ENCODE results near the gene STK38L. TPM values are rescaled to one million over a fixed set of nuclear protein-coding genes. Genes with fewer than 3 reads are reported as not detected.
A peak's percentile ranks its signal among the peaks of the same experiment; 100 is the strongest.

STK38L gene
- total and polyA plus RNA-seq, 10 of the 15 experiments (the other 5 are each of a cell fraction or from before 2014, with no cell fraction given), result 43.0 to 154 (median 115) TPM

- SMC1A ChIA-PET (ENCODE audit: uncharacterized antibody, unreplicated experiment), result interaction anchor here (0.6 to 20.4 kb wide), 24 partner anchors 8 to 311 kb away, joined by 3 to 491 read pairs (median 5); partner anchors contain the start of gene STK38L
Observed at GRCh38 chr12:27253347-27253746, 9.3 kb downstream of the STK38L start.

DNA sequence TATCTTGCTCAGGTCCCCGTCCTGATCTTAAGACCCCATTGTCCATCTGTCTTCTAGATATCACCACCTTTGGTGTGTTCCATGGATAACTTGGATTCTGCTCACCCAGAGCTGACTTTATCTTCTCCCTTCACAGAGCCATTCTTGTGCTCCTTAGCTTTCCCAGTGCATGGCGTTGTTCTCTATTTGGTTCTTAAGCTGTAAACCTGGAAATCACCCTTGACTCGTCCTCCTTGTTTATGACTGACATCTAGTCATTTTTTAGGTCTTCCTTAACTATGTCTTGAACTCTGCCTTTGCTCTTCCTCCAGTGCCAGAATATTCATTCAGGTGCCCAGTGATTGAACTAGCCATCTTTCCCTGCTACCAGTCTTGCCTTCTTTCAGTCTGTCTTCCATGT, 11.7 kb downstream of the STK38L start:
- H2AFZ ChIP-seq (ENCODE audit: control insufficient read depth, low read depth, low read length), result no peak overlapping the region
- CTCF ChIA-PET, result interaction anchor here (1.0 to 14.4 kb wide), 8 partner anchors 9 to 51 kb away, joined by 3 to 179 read pairs (median 4); no protein-coding TSS in a partner anchor
- no TSS peak for BruUV-seq (replicated peaks)
- peaks cover 2% of the 10 kb centered on the region; the same call in 1 of the 2 replicates for H4K20me1 ChIP-seq (ENCODE audit: control insufficient read depth, insufficient read depth)
- peaks cover 14% of the 10 kb centered on the region for H3K4me1 ChIP-seq (ENCODE audit: control insufficient read depth, insufficient read depth, low read length)
- DNase-seq (ENCODE audit: low read depth, low spot score) (no peak), ATAC-seq (no peak), FAIRE-seq (no peak)
- H3K9ac ChIP-seq (ENCODE audit: control insufficient read depth, insufficient read depth, low read length), result no peak overlapping the region
- intact Hi-C loops (cut with micrococcal nuclease; ENCODE audit: unreplicated experiment), result no loop called here
- peak overlapping the region; percentile 8; the same call in 1 of the 2 replicates for H3K27ac ChIP-seq (ENCODE audit: control insufficient read depth, insufficient read depth)
- H3K27me3 ChIP-seq (replicated peaks in 1 of 2; ENCODE audit: control insufficient read depth in 2 of 2, insufficient read depth in 2 of 2, low read length in 1 of 2), result no peaks in the 10 kb centered on the region
- POLR2A ChIA-PET, result interaction anchor here (1.0 to 9.7 kb wide), 8 partner anchors 9 to 70 kb away, joined by 3 to 94 read pairs (median 4); partner anchors contain the start of gene STK38L
- peaks cover 6% of the 10 kb centered on the region; the same call in 1 of the 3 replicates for H3K9me3 ChIP-seq (replicated peaks; ENCODE audit: control insufficient read depth, insufficient read depth, low read length)
- 87% methylated on average over 3 of the region's 3 CpGs for WGBS (ENCODE audit: insufficient coverage, insufficient replicate concordance, low lambda C conversion rate, missing lambda C conversion rate)
- TF ChIP-seq ZBTB33 (IDR thresholded peaks at IDR 0.05), result no peak
- TF ChIP-seq, protein P1, sequence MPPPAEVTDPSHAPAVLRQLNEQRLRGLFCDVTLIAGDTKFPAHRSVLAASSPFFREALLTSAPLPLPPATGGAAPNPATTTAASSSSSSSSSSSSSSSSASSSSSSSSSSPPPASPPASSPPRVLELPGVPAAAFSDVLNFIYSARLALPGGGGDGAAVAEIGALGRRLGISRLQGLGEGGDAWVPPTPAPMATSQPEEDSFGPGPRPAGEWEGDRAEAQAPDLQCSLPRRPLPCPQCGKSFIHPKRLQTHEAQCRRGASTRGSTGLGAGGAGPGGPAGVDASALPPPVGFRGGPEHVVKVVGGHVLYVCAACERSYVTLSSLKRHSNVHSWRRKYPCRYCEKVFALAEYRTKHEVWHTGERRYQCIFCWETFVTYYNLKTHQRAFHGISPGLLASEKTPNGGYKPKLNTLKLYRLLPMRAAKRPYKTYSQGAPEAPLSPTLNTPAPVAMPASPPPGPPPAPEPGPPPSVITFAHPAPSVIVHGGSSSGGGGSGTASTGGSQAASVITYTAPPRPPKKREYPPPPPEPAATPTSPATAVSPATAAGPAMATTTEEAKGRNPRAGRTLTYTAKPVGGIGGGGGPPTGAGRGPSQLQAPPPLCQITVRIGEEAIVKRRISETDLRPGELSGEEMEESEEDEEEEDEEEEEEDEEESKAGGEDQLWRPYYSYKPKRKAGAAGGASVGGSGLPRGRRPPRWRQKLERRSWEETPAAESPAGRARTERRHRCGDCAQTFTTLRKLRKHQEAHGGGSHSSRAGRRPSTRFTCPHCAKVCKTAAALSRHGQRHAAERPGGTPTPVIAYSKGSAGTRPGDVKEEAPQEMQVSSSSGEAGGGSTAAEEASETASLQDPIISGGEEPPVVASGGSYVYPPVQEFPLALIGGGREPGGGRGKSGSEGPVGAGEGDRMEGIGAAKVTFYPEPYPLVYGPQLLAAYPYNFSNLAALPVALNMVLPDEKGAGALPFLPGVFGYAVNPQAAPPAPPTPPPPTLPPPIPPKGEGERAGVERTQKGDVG (CRISPR knock-in tag; IDR thresholded peaks at IDR 0.05), result no peak
- TF ChIP-seq GABPA (IDR thresholded peaks at IDR 0.05; ENCODE audit: low read depth), result no peak
- peaks cover 97% of the 10 kb centered on the region for H3K79me2 ChIP-seq (ENCODE audit: control insufficient read depth, insufficient read depth, low read length)
- peak overlapping the region; percentile 53 for H3K4me2 ChIP-seq (ENCODE audit: control insufficient read depth, insufficient read depth)
- H3K36me3 ChIP-seq (ENCODE audit: control insufficient read depth in 2 of 2, insufficient read depth in 2 of 2, low read length in 1 of 2), result peaks cover 5 to 11% of the 10 kb centered on the region in 2 experiments
- RAD21 ChIA-PET (ENCODE audit: unreplicated experiment), result interaction anchor here (0.7 to 21.5 kb wide), 8 partner anchors 16 to 70 kb away, joined by 3 to 282 read pairs (median 6); no protein-coding TSS in a partner anchor
- H3K4me3 ChIP-seq, result peak overlapping the region; percentile 13; the same call in 1 of the 2 replicates
- in situ Hi-C loops (cut with MboI), result no loop called here
- SMC1A ChIA-PET (ENCODE audit: uncharacterized antibody, unreplicated experiment), result interaction anchor here (0.8 to 20.4 kb wide), 12 partner anchors 11 to 234 kb away, joined by 3 to 491 read pairs (median 4); partner anchors contain the start of genes MED21 and STK38L

More at GRCh38 chr12:27253347-27253746, 9.3 kb downstream of the STK38L start:
- H3K36me3 ChIP-seq (ENCODE audit: control insufficient read depth in 2 of 2, insufficient read depth in 2 of 2, low read length in 1 of 2), result peaks cover 5 to 13% of the 10 kb centered on the region in 2 experiments
- no peak for TF ChIP-seq GABPA (IDR thresholded peaks at IDR 0.05; ENCODE audit: low read depth)
- no peak for TF ChIP-seq HDAC2 (IDR thresholded peaks at IDR 0.05)
- TF ChIP-seq NBN (IDR thresholded peaks at IDR 0.05), result 0 out of 2 replicates have a peak, but pooled peaks have one; percentile 3
- TF ChIP-seq, protein P2, sequence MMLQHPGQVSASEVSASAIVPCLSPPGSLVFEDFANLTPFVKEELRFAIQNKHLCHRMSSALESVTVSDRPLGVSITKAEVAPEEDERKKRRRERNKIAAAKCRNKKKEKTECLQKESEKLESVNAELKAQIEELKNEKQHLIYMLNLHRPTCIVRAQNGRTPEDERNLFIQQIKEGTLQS (IDR thresholded peaks at IDR 0.05; ENCODE audit: borderline replicate concordance, extremely low read depth, low read depth, low read length), result no peak
- no peak for TF ChIP-seq SMAD1 (IDR thresholded peaks at IDR 0.05; ENCODE audit: low read depth, partially characterized antibody)
- H4K20me1 ChIP-seq (ENCODE audit: control insufficient read depth, insufficient read depth), result no peaks in the 10 kb centered on the region
- peaks cover 8% of the 10 kb centered on the region; the same call in 2 of the 3 replicates for H3K9me3 ChIP-seq (replicated peaks; ENCODE audit: control insufficient read depth, insufficient read depth, low read length)
- ATAC-seq, result peak; percentile 10
- CTCF ChIA-PET, result interaction anchor here (0.7 to 14.4 kb wide), 9 partner anchors 13 to 238 kb away, joined by 3 to 179 read pairs (median 5); no protein-coding TSS in a partner anchor
- H2AFZ ChIP-seq (ENCODE audit: control insufficient read depth, low read depth, low read length), result no peak overlapping the region
- FAIRE-seq, result no peak
- peak overlapping the region; percentile 60 for H3K4me2 ChIP-seq (ENCODE audit: control insufficient read depth, insufficient read depth)
- H3K27me3 ChIP-seq (replicated peaks in 1 of 2; ENCODE audit: control insufficient read depth in 2 of 2, insufficient read depth in 2 of 2, low read length in 1 of 2), result no peaks in the 10 kb centered on the region
- peaks cover 97% of the 10 kb centered on the region for H3K79me2 ChIP-seq (ENCODE audit: control insufficient read depth, insufficient read depth, low read length)
- in situ Hi-C loops (cut with MboI) (no loop called here), intact Hi-C loops (cut with micrococcal nuclease; ENCODE audit: unreplicated experiment) (no loop called here)
- 88% methylated on average over 2 of the region's 2 CpGs for WGBS (ENCODE audit: insufficient coverage, insufficient replicate concordance, low lambda C conversion rate, missing lambda C conversion rate)
- TSS peak; percentile 1 for BruUV-seq (replicated peaks)
- H3K9ac ChIP-seq (ENCODE audit: control insufficient read depth, insufficient read depth, low read length), result no peak overlapping the region
- RAD21 ChIA-PET (ENCODE audit: unreplicated experiment), result interaction anchor here (0.7 to 21.5 kb wide), 23 partner anchors 9 to 189 kb away, joined by 3 to 282 read pairs (median 5); partner anchors contain the start of genes BMAL2 and STK38L
- POLR2A ChIA-PET, result interaction anchor here (0.8 to 9.7 kb wide), 15 partner anchors 9 to 75 kb away, joined by 3 to 94 read pairs (median 8); partner anchors contain the start of gene STK38L
- peak overlapping the region; percentile 48; the same call in 1 of the 2 replicates for H3K27ac ChIP-seq (ENCODE audit: control insufficient read depth, insufficient read depth)
- H3K4me1 ChIP-seq (ENCODE audit: control insufficient read depth, insufficient read depth, low read length), result 0 out of 2 replicates have a peak, but pooled peaks cover 5% of the 10 kb centered on the region
- H3K4me3 ChIP-seq, result no peak overlapping the region
- DNase-seq (ENCODE audit: low read depth, low spot score), result no peak

Measured in GM12878 (cell line).